Ovary (tissue), 9 donors: ENCODE results near the gene TRPM4. TPM values are rescaled to one million over a fixed set of nuclear protein-coding genes. Genes with fewer than 3 reads are reported as not detected.

Experiments
- DNase-seq, 5 donors: peaks; one replicate each; pipeline ENCODE4 v3.0.0-alpha.2; 2019 to 2020
- H3K27ac ChIP-seq, 2 donors: fragments of 200-600 bp; one replicate each; pipeline versions ENCODE4 v1.5.1 to v1.8.0; 2019 to 2022
- H3K27me3 ChIP-seq: fragments of 200-600 bp; one replicate; pipeline ENCODE4 v1.8.0; 2022
- H3K36me3 ChIP-seq: fragments of 200-600 bp; sonication (generic); one replicate; pipeline ENCODE4 v1.5.1; 2019
- H3K4me1 ChIP-seq: one replicate; pipeline ENCODE4 v1.8.1; 2013; ENCODE audit warnings: mild to moderate bottlenecking, moderate library complexity; ENCODE audit not compliant: insufficient read depth
- H3K4me3 ChIP-seq: fragments of 200-600 bp; sonication (generic); one replicate; pipeline ENCODE4 v1.5.1; 2017
- H3K9me3 ChIP-seq, 2 donors: fragments of 200-600 bp in 1 of 2; sonication (generic) in 1 of 2; one replicate each; pipeline versions ENCODE4 v1.5.1 to v1.8.1; 2013 to 2019; ENCODE audit warnings: mild to moderate bottlenecking in 1 of 2, moderate library complexity in 1 of 2
- EP300 ChIP-seq: sonication (generic); formaldehyde crosslinking; IDR thresholded peaks from one replicate; pipeline ENCODE4 v1.6.1; 2017; ENCODE audit warnings: antibody characterized with exemption
- POLR2A ChIP-seq: fragments of 450-650 bp; IDR thresholded peaks from one replicate; pipeline ENCODE4 v1.6.1; 2017; ENCODE audit warnings: antibody characterized with exemption, mild to moderate bottlenecking, moderate library complexity
- WGBS, 3 donors: extraction: QIAGEN DNeasy Blood & Tissue Kit in 1 of 3; methylation state at CpG; one replicate each; pipeline versions ENCODE4 v1.1.5 to v1.1.7; 2013 to 2017; 5-methylcytosine and 5-hydroxymethylcytosine counted together
- intact Hi-C, 4 donors: fragments of 100-400 bp; cut with DNase I; formaldehyde crosslinking; loops; one replicate each; pipeline versions ENCODE4 v1.11.0 to v1.15.1; 2022 to 2023
- polyA plus RNA-seq, 2 donors: library from polyadenylated mRNA; stranded (reverse); fragments of 200-250 nt in 1 of 2; fragments of 350-450 nt in 1 of 2; fragmentation: Illumina TruSeq in 1 of 2; extraction: RNeasy Lipid Tissue Mini Kit (QIAGEN cat#74804) in 1 of 2; gene quantifications; one replicate each; pipeline ENCODE4 v1.2.3, GENCODE V29; 2013 to 2014
- total RNA-seq, 7 donors: library from RNA; depleted of rRNA in 2 of 7; stranded (reverse); fragments of >200 nt in 2 of 7; fragmentation: NEBNext Ultra II Directional in 3 of 7; extraction: Animal tissue kit (Norgen Biotek cat#: 25700) in 3 of 7; gene quantifications; one replicate each; pipeline versions ENCODE4 v1.1.0 to v1.2.4, GENCODE V29; 2016 to 2023
- TF ChIP-seq, protein P1 (sequence below), 3 donors: fragments of 450-650 bp in 2 of 3; fragments of 200-600 bp in 1 of 3; IDR thresholded peaks; one replicate each; pipeline versions ENCODE4 v1.5.1 to v1.8.0; 2016 to 2022; ENCODE audit warnings: antibody characterized with exemption in 3 of 3, mild to moderate bottlenecking in 1 of 3
- donor health status: DM: no; HTN: no; CAD: no; lungs with moderate emphysema.
- donor health status: DM: no; HTN: no; CAD: no.
- donor health status: Bipolar disorder and iron deficiency.
- donor health status: DM: yes; HTN: yes; CAD: no.
- donor health status: DM: no; HTN: no; CAD: no.
- donor health status: DM: yes; HTN: yes; CAD: no.

The TRPM4 gene
- total and polyA plus RNA-seq, 9 donors, result 1.1 to 12.2 (median 5.1) TPM

DNA sequence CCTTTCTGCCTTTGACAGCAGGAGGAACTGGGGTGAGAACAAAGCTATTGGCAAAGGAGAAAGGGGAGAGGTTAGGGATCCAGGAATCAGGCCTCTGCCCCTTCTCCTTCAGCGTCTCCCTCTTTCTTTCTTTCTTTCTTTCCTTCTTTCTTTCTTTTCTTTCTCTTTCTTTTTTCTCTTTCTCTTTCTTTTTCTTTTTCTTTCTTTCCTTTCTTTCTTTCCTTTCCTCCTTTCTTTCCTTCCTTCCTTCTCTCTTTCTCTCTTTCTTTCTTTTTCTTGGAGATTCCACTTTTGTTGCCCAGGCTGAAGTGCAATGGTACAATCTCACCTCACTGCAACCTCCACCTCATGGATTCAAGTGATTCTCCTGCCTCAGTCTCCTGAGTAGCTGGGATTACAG is 75.6 kb downstream of the TRPM4 start:
- no peak overlapping the region for H3K4me3 ChIP-seq
- no peak for DNase-seq

DNA sequence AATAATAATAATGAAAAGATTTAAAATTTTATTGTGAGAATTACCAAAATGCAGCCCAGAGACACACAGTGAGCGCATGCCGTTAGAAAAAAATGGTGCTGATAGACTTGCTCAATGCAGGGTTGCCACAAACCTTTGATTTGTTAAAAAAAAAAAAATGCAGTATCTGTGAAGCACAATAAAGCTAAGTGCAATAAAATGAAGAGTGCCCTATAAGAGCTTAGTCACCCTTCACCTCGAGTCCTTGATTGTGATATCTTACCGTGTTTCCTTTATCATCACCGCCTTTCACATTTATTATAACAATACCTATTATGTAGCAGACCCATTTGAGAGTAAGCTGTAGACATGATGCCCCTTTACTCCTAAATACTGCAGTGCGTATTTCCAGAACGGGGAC is 84.2 kb downstream of the TRPM4 start:
- intact Hi-C loops, result no loop called here
- H3K36me3 ChIP-seq, result no peaks in the 10 kb centered on the region
- H3K4me1 ChIP-seq, result no peaks in the 10 kb centered on the region
- no peak overlapping the region for H3K27ac ChIP-seq
- no peak overlapping the region for H3K4me3 ChIP-seq
- H3K27me3 ChIP-seq, result no peaks in the 10 kb centered on the region
- DNase-seq, result no peak
- 78 to 88% (median 81%) methylated on average over 7 of the region's 7 CpGs for WGBS, 3 donors
- TF ChIP-seq POLR2A (no peak), EP300 (no peak)
- TF ChIP-seq, protein P1, sequence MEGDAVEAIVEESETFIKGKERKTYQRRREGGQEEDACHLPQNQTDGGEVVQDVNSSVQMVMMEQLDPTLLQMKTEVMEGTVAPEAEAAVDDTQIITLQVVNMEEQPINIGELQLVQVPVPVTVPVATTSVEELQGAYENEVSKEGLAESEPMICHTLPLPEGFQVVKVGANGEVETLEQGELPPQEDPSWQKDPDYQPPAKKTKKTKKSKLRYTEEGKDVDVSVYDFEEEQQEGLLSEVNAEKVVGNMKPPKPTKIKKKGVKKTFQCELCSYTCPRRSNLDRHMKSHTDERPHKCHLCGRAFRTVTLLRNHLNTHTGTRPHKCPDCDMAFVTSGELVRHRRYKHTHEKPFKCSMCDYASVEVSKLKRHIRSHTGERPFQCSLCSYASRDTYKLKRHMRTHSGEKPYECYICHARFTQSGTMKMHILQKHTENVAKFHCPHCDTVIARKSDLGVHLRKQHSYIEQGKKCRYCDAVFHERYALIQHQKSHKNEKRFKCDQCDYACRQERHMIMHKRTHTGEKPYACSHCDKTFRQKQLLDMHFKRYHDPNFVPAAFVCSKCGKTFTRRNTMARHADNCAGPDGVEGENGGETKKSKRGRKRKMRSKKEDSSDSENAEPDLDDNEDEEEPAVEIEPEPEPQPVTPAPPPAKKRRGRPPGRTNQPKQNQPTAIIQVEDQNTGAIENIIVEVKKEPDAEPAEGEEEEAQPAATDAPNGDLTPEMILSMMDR (IDR thresholded peaks at IDR 0.05), result no peak
- H3K9me3 ChIP-seq, result no peaks in the 10 kb centered on the region

More for the DNA sequence above, 75.6 kb downstream of the TRPM4 start:
- H3K27me3 ChIP-seq, result no peaks in the 10 kb centered on the region
- H3K9me3 ChIP-seq, result no peaks in the 10 kb centered on the region
- no peak for TF ChIP-seq EP300
- no peak for TF ChIP-seq POLR2A
- TF ChIP-seq, protein P1 (IDR thresholded peaks at IDR 0.05), result no peak
- H3K4me1 ChIP-seq, result no peaks in the 10 kb centered on the region
- WGBS, 3 donors, result 81 to 94% (median 87%) methylated on average over 1 of the region's 1 CpG
- no peak overlapping the region for H3K27ac ChIP-seq
- H3K36me3 ChIP-seq, result no peaks in the 10 kb centered on the region
- intact Hi-C loops, result no loop called here

DNA sequence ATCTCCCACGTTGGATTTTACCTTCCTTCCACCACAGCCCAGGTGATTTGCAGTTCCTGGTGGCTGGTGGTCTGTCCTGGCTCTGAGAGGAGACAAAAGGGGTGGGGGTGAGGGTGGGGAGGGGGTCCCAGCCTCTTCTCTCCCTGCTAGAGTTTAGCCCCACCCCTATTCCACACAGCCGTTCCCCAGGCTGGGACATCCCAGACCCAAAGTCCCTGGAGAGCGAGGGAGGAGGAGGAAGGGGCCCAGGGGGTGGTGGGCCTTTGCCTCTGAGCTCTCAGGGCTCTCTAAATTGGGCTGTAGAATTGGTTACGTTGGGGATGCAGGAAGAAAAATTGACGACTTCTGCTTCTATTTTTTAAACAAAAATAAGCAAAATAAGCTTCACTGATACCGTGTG is 85.5 kb downstream of the TRPM4 start:
- 37 to 41% (median 39%) methylated on average over 6 of the region's 6 CpGs for WGBS, 3 donors
- H3K27ac ChIP-seq, result no peak overlapping the region
- intact Hi-C loops, result no loop called here
- TF ChIP-seq EP300 (no peak), POLR2A (no peak)
- TF ChIP-seq, protein P1 (IDR thresholded peaks at IDR 0.05), result no peak
- H3K27me3 ChIP-seq, result no peaks in the 10 kb centered on the region
- H3K9me3 ChIP-seq, result no peaks in the 10 kb centered on the region
- DNase-seq, result no peak
- H3K4me1 ChIP-seq, result no peaks in the 10 kb centered on the region
- no peaks in the 10 kb centered on the region for H3K36me3 ChIP-seq
- H3K4me3 ChIP-seq, result no peak overlapping the region

DNA sequence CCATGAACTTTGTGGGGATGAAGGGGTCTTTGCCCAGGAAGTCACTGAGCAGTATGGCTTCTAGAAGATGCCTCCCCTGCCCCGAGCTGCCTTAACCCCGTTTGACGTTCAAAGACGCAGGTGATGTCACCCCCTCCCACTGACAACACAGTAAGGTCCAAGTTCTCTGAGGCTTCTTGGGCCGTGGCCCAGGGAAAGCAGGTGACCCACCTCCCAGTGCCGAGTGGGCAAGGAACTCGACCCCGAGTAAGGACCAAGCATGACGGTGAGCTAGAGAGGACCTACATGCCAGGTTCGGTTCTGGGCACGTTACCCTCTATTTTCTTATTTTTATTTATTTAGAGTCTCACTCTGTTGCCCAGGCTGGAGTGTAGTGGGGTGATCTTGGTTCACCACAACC is 86.1 kb downstream of the TRPM4 start:
- no peak overlapping the region for H3K4me3 ChIP-seq
- H3K27me3 ChIP-seq, result no peaks in the 10 kb centered on the region
- no peaks in the 10 kb centered on the region for H3K36me3 ChIP-seq
- 83 to 86% (median 85%) methylated on average over 11 of the region's 11 CpGs for WGBS, 3 donors
- intact Hi-C loops, result no loop called here
- no peak for DNase-seq
- no peaks in the 10 kb centered on the region for H3K9me3 ChIP-seq
- H3K27ac ChIP-seq, result no peak overlapping the region
- TF ChIP-seq EP300 (no peak), POLR2A (no peak)
- no peaks in the 10 kb centered on the region for H3K4me1 ChIP-seq

DNA sequence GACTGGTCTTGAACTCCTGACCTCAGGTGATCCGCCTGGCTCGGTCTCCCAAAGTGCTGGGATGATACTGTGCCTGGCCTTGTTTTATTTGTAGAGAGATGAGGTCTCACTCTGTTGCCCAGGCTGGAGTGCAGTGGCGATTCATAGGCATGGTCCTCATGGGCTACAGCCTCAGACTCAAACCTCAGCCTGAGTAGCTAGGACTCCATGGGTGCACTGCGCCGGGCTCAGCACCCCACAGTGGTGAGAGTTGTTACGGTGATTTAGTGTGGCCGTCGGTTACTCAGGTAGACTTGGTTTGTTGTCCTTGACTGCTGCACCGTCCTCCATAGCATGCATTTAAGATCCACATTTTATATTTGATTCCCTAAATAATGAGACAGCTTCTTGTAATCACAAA is 86.7 kb downstream of the TRPM4 start:
- WGBS, 3 donors, result 91 to 94% (median 93%) methylated on average over 9 of the region's 9 CpGs

More for the DNA sequence above, 86.7 kb downstream of the TRPM4 start:
- Histone ChIP-seq H3K4me3 (no peak overlapping the region), H3K27me3 (no peaks in the 10 kb centered on the region), H3K9me3 (no peaks in the 10 kb centered on the region), H3K4me1 (no peaks in the 10 kb centered on the region), H3K36me3 (no peaks in the 10 kb centered on the region), H3K27ac (no peak overlapping the region)
- no peak for DNase-seq
- TF ChIP-seq, protein P1 (IDR thresholded peaks at IDR 0.05), result no peak
- no peak for TF ChIP-seq POLR2A
- no peak for TF ChIP-seq EP300
- intact Hi-C loops, result no loop called here
